Breast epithelium (tissue), 4 donors: ENCODE measurements around the gene MAN1C1. TPM values are rescaled to one million over a fixed set of nuclear protein-coding genes. Genes with fewer than 3 reads are reported as not detected.

Experiments
- DNase-seq, 2 donors: peaks; one replicate each; pipeline ENCODE4 v3.0.0-alpha.2; 2019; ENCODE audit warnings: low spot score in 2 of 2
- H3K27ac ChIP-seq, 2 donors: fragments of 200-600 bp; sonication (generic) in 1 of 2; one replicate each; pipeline ENCODE4 v1.5.1; 2016 to 2019; ENCODE audit warnings: mild to moderate bottlenecking in 1 of 2
- H3K27me3 ChIP-seq, 2 donors: fragments of 200-600 bp; sonication (generic) in 1 of 2; one replicate each; pipeline versions ENCODE4 v1.5.1 to v1.6.0; 2017 to 2019; ENCODE audit warnings: control low read depth in 1 of 2, mild to moderate bottlenecking in 1 of 2
- H3K36me3 ChIP-seq: fragments of 200-600 bp; one replicate; pipeline ENCODE4 v1.5.1; 2019
- H3K4me1 ChIP-seq, 2 donors: fragments of 200-600 bp; sonication (generic); one replicate each; pipeline ENCODE4 v1.5.1; 2016 to 2019; ENCODE audit warnings: control low read depth in 1 of 2
- H3K4me3 ChIP-seq, 3 donors: fragments of 200-600 bp; sonication (generic); 1 replicate in 2 of 3; 2 replicates in 1 of 3; pipeline ENCODE4 v1.5.1; 2016 to 2019; ENCODE audit warnings: mild to moderate bottlenecking in 3 of 3, moderate library complexity in 2 of 3
- H3K9me3 ChIP-seq, 2 donors: fragments of 200-600 bp; sonication (generic) in 1 of 2; one replicate each; pipeline ENCODE4 v1.5.1; 2016 to 2019; ENCODE audit warnings: control low read depth in 1 of 2
- POLR2A ChIP-seq: fragments of 450-650 bp; IDR thresholded peaks from one replicate; pipeline ENCODE4 v1.6.1; 2016; ENCODE audit warnings: antibody characterized with exemption, mild to moderate bottlenecking, moderate library complexity
- POLR2AphosphoS5 ChIP-seq, 3 donors: sonication (generic); formaldehyde crosslinking; IDR thresholded peaks; one replicate each; pipeline ENCODE4 v1.6.1; 2017; ENCODE audit warnings: antibody characterized with exemption in 3 of 3
- intact Hi-C: fragments of 100-400 bp; cut with DNase I; formaldehyde crosslinking; loops from one replicate; pipeline ENCODE4 v1.15.1; 2023; ENCODE audit warnings: low total_unique reads
- total RNA-seq, 3 donors: library from RNA; depleted of rRNA; stranded (reverse); fragments of >200 nt; gene quantifications; one replicate each; pipeline ENCODE4 v1.1.0, GENCODE V29; 2016
- TF ChIP-seq, protein P1 (sequence below), 3 donors: fragments of 450-650 bp; IDR thresholded peaks; one replicate each; pipeline ENCODE4 v1.5.1; 2016 to 2017; ENCODE audit warnings: antibody characterized with exemption in 3 of 3, mild to moderate bottlenecking in 3 of 3, moderate library complexity in 3 of 3

MAN1C1 gene
- total RNA-seq, 3 donors from 2014 or later: 6.7 to 13.8 (median 6.9) TPM

DNA sequence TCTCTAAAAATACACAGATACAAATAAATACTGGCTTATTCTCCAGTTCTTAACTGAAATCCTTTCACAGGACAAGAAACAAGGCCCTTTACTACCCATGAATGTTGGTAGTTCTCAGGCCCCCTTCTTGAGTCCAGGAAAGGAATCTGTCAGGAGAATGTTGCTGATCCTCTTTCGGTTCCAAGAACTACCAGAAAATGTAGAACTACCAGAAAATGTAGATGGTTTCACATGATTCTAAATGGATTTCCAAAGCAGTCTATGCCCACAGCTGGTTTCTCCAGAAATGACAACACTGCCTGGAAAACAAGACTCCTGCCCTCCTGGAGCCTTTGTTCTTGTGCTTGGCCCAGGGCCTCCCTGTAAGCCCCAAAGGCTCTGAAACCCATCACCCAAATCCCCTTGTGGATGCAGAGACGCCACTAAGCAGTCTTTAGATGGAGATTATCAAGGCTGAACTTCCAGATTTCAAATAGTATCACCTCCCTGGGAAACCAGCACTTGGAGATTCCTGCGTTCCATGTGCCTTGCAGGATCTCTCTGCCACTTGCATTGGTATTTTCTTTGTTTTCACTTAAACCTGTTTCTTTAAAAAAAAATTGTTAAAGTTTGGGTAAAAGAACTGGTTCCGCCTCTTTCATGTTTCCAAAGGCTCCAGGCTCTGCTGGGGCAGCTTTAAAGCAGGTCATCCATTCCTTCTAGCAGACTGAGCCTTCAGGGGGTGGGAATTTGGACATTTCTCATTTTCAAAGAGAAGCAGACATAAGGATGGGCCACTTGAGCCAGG is 53.4 kb downstream of the MAN1C1 start:
- H3K27ac ChIP-seq: no peak overlapping the region
- no peaks in the 10 kb centered on the region for H3K4me1 ChIP-seq
- TF ChIP-seq POLR2AphosphoS5 (IDR thresholded peaks at IDR 0.05) (no peak), POLR2A (no peak)
- TF ChIP-seq, protein P1, sequence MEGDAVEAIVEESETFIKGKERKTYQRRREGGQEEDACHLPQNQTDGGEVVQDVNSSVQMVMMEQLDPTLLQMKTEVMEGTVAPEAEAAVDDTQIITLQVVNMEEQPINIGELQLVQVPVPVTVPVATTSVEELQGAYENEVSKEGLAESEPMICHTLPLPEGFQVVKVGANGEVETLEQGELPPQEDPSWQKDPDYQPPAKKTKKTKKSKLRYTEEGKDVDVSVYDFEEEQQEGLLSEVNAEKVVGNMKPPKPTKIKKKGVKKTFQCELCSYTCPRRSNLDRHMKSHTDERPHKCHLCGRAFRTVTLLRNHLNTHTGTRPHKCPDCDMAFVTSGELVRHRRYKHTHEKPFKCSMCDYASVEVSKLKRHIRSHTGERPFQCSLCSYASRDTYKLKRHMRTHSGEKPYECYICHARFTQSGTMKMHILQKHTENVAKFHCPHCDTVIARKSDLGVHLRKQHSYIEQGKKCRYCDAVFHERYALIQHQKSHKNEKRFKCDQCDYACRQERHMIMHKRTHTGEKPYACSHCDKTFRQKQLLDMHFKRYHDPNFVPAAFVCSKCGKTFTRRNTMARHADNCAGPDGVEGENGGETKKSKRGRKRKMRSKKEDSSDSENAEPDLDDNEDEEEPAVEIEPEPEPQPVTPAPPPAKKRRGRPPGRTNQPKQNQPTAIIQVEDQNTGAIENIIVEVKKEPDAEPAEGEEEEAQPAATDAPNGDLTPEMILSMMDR (IDR thresholded peaks at IDR 0.05): no peak
- no peak for DNase-seq
- no peaks in the 10 kb centered on the region for H3K36me3 ChIP-seq
- H3K27me3 ChIP-seq: no peaks in the 10 kb centered on the region
- no peaks in the 10 kb centered on the region for H3K9me3 ChIP-seq
- H3K4me3 ChIP-seq: no peak overlapping the region
- intact Hi-C loops: no loop called here

DNA sequence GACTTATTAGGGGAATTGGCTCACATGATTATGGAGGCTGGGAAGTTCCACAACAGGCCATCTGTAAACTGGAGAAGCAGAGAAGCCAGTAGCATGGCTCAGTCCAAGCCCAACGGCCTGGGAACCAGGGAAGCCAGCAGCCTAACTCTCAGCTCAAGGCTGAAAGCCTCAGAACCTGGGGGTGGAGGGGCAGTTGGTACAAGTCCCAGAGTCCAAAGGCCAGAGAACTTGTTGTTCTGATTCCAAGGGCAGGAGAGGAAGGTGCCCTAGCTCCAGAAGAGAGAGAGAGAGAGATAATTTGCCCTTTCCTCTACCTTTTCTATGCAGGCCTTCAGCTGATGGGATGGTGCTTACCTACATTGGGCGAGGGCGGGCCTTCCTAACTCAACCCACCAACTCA is 55.3 kb downstream of the MAN1C1 start:
- DNase-seq: no peak
- Histone ChIP-seq H3K4me3 (no peak overlapping the region), H3K27me3 (no peaks in the 10 kb centered on the region), H3K27ac (no peak overlapping the region), H3K36me3 (no peaks in the 10 kb centered on the region), H3K9me3 (no peaks in the 10 kb centered on the region), H3K4me1 (no peaks in the 10 kb centered on the region)
- no peak for TF ChIP-seq POLR2A
- TF ChIP-seq, protein P1 (IDR thresholded peaks at IDR 0.05): no peak
- no peak for TF ChIP-seq POLR2AphosphoS5 (IDR thresholded peaks at IDR 0.05)
- intact Hi-C loops: no loop called here

DNA sequence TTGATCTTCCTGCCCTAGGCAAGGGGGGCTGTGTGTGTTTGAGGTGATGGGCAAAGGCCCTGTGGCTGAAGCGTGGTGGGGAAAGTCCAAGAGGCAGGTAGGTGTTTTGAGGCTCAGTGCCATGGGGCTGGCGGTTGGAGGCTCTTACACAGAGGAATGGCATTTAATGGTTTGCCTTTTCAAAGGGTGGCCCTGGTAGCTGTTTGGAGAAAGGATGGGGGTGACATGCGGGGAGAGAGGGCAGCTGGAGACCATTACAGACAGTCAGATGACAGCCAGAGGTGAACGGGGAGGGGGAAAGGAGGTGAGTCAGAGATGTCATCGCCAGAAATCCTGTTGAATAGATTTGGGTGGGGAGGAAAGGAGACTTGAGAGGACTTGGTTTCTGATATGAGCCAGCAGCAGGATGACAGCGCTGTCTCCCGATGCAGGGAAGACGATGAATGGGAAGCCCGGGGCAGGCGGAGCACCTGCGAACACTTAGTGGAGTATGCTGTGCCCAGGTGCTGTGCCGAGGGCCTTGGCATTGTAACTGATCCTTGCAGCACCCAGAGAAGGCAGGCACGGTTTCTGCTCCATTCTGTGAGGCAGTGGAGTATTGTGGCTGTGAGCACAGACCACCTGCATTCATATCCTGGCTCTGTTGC is 56.3 kb downstream of the MAN1C1 start:
- no peak for DNase-seq
- TF ChIP-seq POLR2A (no peak), POLR2AphosphoS5 (IDR thresholded peaks at IDR 0.05) (no peak)
- TF ChIP-seq, protein P1 (IDR thresholded peaks at IDR 0.05): no peak
- Histone ChIP-seq H3K4me1 (no peaks in the 10 kb centered on the region), H3K27ac (no peak overlapping the region), H3K27me3 (no peaks in the 10 kb centered on the region), H3K36me3 (no peaks in the 10 kb centered on the region), H3K9me3 (no peaks in the 10 kb centered on the region), H3K4me3 (no peak overlapping the region)
- intact Hi-C loops: no loop called here

DNA sequence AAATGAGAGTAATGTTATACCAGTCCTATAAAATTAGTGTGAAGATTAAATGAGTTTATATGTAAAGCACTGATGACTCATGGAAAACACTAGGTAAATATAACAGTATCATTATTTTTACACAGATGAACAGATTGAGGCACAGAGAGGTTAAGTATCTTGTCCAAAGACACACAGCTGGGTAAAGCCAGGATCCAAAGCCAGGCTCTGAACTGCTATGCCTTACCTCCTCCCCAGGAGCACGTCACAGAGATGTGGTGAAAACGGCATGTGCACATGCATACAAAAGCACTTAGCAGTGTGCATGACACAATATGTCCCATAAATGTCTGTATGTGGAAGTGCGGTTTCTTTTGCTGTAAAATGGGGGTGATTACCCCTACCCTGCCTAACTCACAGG is 56.9 kb downstream of the MAN1C1 start:
- intact Hi-C loops: no loop called here
- Histone ChIP-seq H3K27ac (no peak overlapping the region), H3K9me3 (no peaks in the 10 kb centered on the region), H3K4me1 (no peaks in the 10 kb centered on the region), H3K4me3 (no peak overlapping the region), H3K27me3 (no peaks in the 10 kb centered on the region), H3K36me3 (no peaks in the 10 kb centered on the region)
- DNase-seq: no peak
- TF ChIP-seq POLR2AphosphoS5 (IDR thresholded peaks at IDR 0.05) (no peak), POLR2A (no peak)
- TF ChIP-seq, protein P1 (IDR thresholded peaks at IDR 0.05): no peak
